ENCODE measurements around the gene LRIG3. TPM values are rescaled to one million over a fixed set of nuclear protein-coding genes. Genes with fewer than 3 reads are reported as not detected.

Gene LRIG3
- total RNA-seq, 6 experiments from 2014 or later, result 6.1 to 11.0 (median 6.8) TPM

- TF ChIP-seq, protein P1, sequence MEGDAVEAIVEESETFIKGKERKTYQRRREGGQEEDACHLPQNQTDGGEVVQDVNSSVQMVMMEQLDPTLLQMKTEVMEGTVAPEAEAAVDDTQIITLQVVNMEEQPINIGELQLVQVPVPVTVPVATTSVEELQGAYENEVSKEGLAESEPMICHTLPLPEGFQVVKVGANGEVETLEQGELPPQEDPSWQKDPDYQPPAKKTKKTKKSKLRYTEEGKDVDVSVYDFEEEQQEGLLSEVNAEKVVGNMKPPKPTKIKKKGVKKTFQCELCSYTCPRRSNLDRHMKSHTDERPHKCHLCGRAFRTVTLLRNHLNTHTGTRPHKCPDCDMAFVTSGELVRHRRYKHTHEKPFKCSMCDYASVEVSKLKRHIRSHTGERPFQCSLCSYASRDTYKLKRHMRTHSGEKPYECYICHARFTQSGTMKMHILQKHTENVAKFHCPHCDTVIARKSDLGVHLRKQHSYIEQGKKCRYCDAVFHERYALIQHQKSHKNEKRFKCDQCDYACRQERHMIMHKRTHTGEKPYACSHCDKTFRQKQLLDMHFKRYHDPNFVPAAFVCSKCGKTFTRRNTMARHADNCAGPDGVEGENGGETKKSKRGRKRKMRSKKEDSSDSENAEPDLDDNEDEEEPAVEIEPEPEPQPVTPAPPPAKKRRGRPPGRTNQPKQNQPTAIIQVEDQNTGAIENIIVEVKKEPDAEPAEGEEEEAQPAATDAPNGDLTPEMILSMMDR (IDR thresholded peaks at IDR 0.05), result no peak
- Mint-ChIP-seq H3K27me3 (ENCODE audit: insufficient read depth) (peaks cover 1% of the 10 kb centered on the region; the same call in 1 of the 2 replicates), H3K36me3 (ENCODE audit: low read depth) (peaks cover 18% of the 10 kb centered on the region; the same call in 1 of the 2 replicates), H3K27ac (no peak overlapping the region), H3K9me3 (0 out of 2 replicates have a peak, but pooled peaks cover 3% of the 10 kb centered on the region), H3K4me3 (no peak overlapping the region), H3K4me1 (ENCODE audit: low read depth) (no peaks in the 10 kb centered on the region)
- DNase-seq, result no peak
These were observed 18.6 kb downstream of the LRIG3 start for GRCh38 chr12:58901664-58902063.

GRCh38 chr12:58897969-58898368 is 22.3 kb downstream of the LRIG3 start:
- H3K36me3 Mint-ChIP-seq (ENCODE audit: low read depth), result peaks cover 10% of the 10 kb centered on the region; the same call in 1 of the 2 replicates
- TF ChIP-seq, protein P1 (IDR thresholded peaks at IDR 0.05), result no peak
- H3K27ac Mint-ChIP-seq, result no peak overlapping the region
- peaks cover 9% of the 10 kb centered on the region for H3K4me1 Mint-ChIP-seq (ENCODE audit: low read depth)
- no peak overlapping the region for H3K4me3 Mint-ChIP-seq
- H3K9me3 Mint-ChIP-seq, result no peaks in the 10 kb centered on the region
- peaks cover 1% of the 10 kb centered on the region; the same call in 1 of the 2 replicates for H3K27me3 Mint-ChIP-seq (ENCODE audit: insufficient read depth)
- DNase-seq, result no peak

DNA sequence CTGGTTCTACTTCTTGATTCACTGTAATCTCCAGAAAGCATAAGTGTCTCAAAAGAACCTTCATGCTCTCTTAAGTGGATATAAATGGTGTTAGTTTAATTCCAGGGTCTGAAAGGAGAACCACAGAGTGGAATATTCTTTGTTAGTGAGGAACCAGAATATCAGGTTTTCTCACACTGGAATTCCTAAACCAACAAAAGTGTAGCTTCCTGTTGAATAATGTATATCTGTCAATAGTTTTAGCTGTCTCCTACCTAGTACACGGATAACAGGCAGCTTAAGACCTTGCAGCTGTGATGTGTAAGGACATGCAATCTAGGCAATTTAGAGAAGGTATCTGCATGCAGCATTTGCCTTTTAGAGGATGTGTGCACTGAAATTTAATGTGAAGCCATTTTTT is 24.0 kb downstream of the LRIG3 start:
- DNase-seq, result no peak
- Mint-ChIP-seq H3K27ac (no peak overlapping the region), H3K36me3 (ENCODE audit: low read depth) (peaks cover 10% of the 10 kb centered on the region; the same call in 1 of the 2 replicates), H3K9me3 (no peaks in the 10 kb centered on the region), H3K27me3 (ENCODE audit: insufficient read depth) (peaks cover 1% of the 10 kb centered on the region; the same call in 1 of the 2 replicates), H3K4me1 (ENCODE audit: low read depth) (peaks cover 9% of the 10 kb centered on the region), H3K4me3 (no peak overlapping the region)
- TF ChIP-seq, protein P1 (IDR thresholded peaks at IDR 0.05), result no peak

DNA sequence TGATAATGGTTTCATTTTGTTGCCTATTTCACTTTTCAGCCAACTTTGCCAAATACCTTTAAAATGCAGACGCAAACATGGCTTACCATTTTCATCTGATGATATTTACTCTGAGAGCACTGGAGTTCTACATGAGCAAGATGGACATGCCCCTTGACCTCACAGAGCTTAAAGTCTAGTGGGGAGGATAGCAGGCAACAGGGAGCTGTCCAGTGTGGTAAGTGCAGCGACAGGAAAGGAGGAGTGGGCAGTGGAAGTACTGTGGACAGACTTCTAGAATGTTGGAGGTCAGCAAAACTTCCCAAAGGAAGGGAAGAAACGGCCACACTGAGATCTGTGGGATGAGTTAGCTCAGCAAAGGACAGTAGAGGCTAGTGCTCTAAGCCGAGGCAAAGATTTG is 25.3 kb downstream of the LRIG3 start:
- Mint-ChIP-seq H3K4me3 (no peak overlapping the region), H3K27ac (no peak overlapping the region; the same call in 1 of the 2 replicates), H3K9me3 (no peaks in the 10 kb centered on the region), H3K27me3 (ENCODE audit: insufficient read depth) (peaks cover 1% of the 10 kb centered on the region; the same call in 1 of the 2 replicates), H3K4me1 (ENCODE audit: low read depth) (peaks cover 9% of the 10 kb centered on the region), H3K36me3 (ENCODE audit: low read depth) (peaks cover 10% of the 10 kb centered on the region; the same call in 1 of the 2 replicates)
- TF ChIP-seq, protein P1 (IDR thresholded peaks at IDR 0.05), result no peak
- DNase-seq, result no peak

GRCh38 chr12:58894040-58894439 is 26.3 kb downstream of the LRIG3 start:
- peaks cover 9% of the 10 kb centered on the region for H3K4me1 Mint-ChIP-seq (ENCODE audit: low read depth)
- H3K27ac Mint-ChIP-seq, result no peak overlapping the region
- DNase-seq, result no peak

More at GRCh38 chr12:58894040-58894439, 26.3 kb downstream of the LRIG3 start:
- H3K36me3 Mint-ChIP-seq (ENCODE audit: low read depth), result peaks cover 17% of the 10 kb centered on the region
- TF ChIP-seq, protein P1 (IDR thresholded peaks at IDR 0.05), result no peak
- no peak overlapping the region for H3K4me3 Mint-ChIP-seq
- peaks cover 1% of the 10 kb centered on the region; the same call in 1 of the 2 replicates for H3K27me3 Mint-ChIP-seq (ENCODE audit: insufficient read depth)
- no peaks in the 10 kb centered on the region for H3K9me3 Mint-ChIP-seq

Data from HFFc6 (cell line).